HG03460 (cell line): ENCODE measurements around the gene MAGI1.

Source experiments
- ATAC-seq: cut with Tn5 transposase; IDR thresholded peaks from one replicate; pipeline ENCODE4 v1.9.1; 2021; ENCODE audit not compliant: unreplicated experiment

Gene MAGI1

DNA sequence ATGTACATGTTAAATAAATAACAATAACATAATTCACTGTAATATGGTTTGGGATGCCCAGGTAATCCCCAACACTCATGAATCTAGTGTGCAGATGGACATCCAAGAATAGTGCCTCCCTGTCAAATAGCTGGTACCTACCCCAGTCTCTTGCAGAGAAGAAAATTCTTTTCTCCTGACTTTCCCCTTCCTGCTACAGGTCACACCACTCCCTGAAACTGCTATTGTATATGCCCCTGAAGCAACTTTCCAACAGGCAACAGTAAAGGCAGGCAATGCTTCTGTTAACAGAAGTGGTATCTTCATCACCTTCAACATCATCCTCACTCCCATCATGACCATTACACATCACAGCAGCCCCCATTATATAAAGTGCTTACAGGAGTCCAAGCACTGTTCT lies 431.6 kb downstream of the MAGI1 start:
- no peak for ATAC-seq

DNA sequence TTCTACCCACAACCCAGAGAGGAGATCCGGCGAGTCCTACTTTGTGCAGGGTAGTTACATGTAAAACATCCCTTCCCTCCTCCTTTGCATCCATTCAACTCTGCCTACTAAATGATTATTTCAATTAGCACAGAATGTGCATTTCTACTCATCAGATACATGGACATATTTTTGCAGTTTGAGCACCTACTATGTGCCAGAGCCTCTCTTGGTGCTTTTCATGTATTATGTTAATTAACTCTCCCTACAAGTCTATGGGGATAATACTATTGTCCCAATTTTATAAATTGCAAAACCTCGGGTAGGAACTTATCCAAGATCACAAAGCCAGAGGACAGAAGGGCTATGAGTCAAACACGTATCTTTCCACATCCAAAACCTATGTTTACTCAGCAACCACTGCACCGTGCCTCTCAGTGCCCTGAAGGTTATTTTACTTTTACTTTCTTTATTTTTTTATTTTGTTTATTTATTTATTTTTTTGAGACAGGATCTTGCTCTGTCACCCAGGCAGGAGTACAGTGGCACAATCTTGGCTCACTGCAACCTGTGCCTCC lies 432.8 kb downstream of the MAGI1 start:
- ATAC-seq: no peak

DNA sequence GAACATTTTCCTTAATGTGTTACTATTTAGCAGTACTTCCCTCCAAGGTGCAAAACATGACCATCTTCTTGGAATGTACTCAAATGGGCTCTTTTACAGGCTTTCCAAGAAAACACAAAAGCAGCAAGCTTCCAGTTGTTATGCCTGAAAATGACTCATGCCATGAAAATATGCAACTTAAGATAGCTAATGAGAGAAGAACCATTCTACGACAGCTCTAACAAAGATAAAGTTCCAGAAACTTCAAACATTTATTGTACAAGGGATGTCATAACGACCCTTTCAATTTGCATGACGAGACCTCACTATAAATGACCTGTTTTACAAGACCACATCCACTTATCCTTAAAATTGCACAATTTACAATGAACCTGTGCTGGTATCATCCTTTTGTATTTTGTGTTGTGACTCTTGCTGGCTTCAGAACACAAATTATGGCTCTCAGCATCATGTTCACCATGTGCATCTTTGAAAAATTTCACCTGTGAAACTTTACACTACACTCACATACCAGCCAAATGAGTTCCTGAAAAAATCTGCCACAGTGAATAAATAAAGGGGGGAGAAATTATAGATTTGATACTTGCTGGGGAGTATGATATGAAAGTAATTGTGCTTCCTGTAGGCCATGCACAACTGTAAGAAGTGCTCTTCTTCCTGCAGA lies 433.7 kb downstream of the MAGI1 start:
- ATAC-seq: no peak

DNA sequence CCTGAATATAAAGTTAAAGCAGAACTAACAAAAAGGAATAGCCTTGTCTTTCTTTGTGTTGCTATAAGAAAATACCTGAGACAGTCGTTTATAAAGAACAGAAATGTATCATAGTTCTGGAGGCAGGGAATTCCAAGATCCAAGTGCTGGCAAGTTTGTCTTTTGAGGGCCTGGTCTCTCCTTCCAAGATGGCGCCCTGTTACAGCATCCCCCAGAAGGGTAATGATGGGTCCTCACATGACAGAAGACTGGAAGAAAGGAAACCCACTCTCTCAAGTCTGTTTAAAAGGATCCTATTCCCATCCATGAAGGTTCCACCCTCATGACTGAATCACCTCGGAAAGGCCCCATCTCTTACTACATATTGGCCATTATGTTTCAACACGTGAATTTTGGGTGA lies 435.1 kb downstream of the MAGI1 start:
- no peak for ATAC-seq

DNA sequence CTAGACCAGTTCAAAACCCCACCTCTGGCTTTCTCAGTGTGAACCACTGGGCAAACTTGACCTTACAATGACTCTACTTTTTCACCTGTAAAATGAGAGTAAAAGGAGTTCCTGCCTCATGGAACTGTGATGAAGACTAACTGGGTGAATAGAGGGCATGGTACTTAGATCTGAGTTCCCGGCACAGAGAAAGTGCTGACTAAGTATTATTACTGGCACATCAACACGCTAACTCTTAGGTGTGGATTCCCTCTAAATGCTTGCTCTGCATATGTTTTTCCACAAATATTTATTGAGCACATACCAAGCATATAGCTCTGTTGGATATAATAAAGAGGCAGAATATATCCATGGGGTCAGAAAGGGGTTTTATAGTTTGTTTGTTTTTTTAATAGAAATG lies 437.8 kb downstream of the MAGI1 start:
- ATAC-seq: no peak

DNA sequence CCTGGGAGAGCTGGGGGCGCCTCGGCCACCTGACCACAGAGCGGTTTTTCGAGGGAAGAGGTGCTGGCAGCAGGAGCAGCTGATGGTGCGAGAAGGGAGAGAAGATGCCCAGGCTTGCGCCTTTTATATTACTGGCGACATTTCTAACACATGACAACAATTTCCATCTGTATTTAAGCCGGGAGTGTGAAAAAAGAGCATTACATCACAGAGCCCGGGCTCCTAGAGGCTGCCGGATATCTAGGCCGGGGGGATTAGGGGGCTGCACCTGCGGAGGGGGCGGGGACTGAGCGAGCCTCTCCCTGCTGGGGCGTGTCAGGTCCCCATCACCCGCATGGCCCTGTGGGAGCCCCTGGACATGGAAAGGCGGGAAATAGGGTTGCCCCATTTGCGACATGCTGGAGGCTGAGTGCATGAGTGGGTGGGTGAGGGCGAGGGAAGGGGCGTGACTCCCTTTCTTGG lies 440.7 kb downstream of the MAGI1 start:
- no peak for ATAC-seq

DNA sequence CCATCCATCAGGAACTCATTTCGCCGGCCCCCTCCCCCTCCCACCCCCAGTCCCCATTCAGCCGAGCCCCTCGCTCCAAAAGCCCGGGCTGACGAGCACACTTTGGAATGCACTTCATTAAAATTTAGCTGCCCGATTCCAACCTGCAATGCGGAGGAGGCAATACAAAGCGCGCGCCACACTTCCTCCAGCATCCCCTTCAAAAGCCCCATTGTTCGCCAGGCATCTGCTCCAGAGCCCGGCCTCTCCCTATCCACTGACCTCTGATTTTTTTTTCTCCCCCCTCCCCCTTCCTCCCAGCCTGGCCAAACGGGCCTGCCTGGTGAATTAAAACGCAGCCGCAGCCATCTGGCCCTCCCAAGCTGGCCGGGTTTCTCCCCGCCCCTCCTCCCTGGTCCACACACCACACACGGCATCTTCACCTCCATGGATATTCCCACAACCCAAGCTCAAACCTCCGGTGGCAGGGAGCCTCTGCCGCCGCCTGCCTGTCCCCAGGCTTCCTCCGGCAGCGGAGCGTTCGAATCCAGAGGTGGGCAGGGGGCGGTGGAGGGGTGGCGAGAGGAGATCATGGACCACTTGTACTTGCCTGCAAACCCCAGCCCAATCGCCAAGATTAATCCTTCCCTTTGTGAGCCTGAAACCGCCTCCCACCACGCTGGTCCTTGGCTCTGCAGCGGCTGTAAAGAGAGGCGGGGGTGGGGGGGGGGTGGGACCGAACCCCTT lies 441.3 kb downstream of the MAGI1 start:
- ATAC-seq: no peak

DNA sequence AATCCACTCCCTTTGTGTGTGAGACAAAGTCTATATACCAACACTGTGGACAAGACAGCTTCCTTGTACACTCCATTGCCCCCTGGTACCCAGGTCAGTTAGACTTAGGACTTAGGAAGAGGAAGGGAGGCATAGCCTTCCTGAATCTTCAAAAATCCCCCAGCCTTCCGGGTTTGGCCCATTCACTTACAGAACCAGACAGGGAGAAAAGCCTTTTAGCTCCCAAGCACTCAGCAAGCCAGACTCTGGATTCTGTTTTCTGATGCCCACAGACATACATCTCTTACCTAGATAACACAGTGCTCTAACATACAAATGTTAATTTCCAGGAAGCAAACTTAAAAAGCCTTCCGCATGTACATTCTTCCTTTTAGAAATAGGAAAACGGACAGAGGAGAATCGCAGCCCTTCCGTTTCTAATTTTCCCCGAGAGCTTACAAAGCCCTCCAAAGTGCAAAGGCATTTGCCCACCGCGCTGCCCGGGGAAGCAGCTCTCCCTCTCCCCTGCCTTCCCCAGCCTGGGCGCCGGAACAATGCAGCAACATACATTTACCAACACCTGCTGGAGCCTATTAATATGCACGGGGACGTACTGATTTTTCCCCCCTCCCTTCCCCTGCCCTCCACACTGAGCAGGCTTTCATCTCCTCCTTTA lies 442.0 kb downstream of the MAGI1 start:
- no peak for ATAC-seq

DNA sequence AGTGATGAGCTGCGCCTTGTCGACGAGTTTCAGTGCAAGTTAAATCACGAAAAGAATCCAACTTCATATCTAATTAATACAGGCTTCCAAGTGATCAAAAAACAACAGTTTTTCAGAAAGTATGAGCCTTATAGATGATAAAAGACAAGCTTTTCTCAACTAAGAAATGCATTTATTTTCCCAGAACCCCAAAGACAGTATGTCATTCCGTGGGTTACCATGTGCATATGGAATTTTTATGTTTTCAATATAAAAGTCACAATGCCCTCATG lies 442.8 kb downstream of the MAGI1 start:
- ATAC-seq: no peak

DNA sequence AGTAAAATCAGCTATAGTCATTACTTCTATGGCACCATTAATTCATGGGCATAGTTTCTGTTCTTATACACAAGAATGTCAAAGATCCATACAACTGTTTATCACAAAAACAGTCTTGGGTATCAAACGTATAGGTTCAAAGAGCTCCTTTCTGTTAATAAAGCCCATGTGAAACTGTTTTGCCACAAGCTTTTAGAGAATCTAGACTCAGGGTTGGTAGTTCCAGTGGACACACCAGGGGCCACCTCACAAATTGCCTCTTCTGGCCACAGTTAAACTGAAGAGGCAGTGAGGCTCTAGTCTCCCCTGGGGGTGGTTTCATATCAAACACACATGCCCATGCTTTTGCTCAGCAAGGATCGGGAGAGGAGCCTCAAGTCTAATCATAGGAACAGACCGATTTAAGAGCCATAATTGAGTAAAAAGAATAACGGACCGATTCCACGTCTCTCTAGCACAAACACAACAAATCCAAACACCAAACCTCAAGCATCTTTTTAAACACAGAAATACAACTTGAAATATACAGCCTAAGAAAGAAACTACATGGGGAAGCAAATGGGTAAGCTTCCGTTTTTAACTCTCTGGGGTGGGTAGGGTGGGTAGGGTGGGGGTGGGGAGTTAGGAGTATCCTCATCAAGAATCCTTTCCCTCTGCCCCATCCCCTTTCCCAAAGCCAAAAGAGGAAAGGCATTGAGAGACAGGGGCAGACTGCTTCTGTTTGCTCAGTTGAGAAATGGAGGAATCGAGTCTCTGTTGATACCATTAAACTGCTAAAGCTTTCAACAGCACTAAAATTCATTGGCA lies 443.3 kb downstream of the MAGI1 start:
- ATAC-seq: no peak

DNA sequence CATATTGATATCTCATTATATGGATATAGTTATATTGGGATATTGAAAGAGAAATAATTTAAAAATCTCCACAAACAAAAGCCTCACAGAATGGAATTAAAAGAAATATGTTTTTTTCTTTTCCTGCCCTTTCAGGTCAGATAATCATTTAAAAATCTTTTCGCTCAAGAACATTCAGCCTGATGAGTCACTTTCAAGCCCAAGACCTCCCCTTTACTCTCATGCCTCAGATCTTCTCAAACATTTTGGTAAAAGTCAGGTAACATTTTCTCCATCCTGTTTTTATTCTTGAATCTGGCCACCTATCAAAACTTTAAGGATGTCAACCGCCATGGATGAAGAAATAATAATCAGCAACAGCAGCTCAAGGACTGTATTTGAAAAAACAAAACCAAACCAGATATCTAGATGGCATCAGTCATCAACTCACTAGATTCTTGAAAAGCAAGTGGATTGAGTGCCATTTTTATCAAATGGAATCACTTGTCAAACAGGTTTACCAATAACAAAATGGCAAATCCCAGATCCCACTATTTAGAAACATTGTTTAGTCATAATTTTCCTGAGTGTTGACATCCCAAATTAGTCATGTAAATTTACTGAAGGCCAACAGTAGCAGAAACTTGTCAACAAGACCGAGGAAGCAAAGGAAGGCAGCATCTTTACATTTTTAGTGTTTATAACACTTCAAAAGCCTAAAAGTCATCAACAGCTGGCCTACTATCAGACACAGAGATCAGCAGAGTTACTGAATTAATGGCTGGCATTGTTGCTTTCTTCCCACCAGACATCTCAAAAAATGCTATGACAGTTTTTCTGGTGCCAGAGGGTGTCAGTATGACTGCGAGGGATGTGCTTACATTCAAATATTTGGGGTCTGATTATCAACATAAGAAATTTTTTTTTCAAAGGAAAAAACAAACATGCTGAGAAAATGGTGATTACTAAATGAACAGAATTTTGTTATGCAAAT lies 444.7 kb downstream of the MAGI1 start:
- ATAC-seq: no peak

DNA sequence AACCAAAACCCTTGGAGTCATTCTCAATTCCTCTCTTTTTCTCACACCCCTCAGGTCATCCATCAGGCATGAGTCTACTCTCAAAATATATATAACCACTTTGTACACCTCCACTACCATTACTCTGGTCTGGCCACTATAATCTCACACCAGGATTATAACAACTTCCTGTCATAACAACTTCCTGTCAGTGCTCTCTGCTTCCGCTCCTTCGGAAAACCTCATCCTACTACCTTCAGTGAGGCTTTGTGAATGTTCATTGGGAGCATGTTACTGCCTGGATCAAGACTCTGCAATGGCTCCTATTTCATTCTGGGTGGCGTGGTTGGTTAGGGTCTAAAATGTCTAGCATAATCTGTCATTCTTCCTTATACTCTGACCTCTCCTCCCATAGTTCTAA lies 447.4 kb downstream of the MAGI1 start:
- no peak for ATAC-seq

DNA sequence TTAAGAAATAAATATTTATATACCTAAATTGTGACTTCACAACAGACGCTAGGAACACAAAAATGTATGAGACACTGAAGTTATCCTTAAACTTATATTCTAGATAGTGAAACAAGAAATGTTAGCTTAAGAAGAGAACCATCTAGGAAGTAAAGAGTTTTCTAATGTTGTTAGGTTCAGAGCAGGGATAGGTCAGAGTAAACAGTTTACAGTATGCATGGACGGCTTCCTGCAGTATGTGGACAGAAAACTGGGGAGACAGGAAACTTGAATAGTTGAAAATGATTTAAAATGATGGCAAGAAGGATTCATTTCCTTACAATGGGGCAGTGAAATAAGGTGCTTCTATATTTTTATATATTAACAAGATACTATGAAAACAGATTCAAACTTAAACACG lies 449.8 kb downstream of the MAGI1 start:
- ATAC-seq: no peak

DNA sequence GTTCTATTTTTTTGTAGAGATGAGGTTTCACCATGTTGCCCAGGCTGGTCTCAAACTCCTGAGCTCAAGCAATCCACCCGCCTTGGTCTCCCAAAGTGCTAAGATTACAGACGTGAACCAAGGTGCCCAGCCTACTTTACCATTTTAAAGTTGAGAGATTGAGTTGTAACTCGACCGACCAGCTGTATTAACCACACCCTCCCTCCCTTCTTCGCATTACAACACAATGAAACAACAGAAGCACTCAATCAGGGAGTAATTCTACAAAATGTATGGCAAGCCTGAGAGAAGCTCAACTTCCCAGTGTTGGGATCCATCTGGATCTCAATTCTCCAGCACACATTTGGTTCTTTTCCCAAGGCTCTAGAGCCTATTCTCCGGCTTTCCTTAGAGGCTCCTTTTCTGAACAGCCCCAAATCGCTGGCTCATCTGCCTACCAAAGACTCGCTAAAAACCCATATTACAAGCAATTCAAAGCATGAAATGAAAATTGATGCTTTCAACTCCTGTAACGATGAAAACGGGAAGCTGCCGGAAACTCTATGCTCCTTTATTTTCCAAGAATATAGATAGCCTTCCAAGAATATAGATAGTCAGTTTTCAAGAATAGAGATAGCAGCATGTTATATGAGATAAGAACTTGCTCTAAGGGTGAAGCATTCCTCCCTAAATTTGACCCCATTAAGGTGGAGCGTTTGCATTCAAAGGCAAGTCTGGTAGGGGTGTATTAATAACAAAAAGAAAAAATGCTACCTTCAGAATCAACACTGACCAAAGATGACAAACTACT lies 450.9 kb downstream of the MAGI1 start:
- no peak for ATAC-seq

DNA sequence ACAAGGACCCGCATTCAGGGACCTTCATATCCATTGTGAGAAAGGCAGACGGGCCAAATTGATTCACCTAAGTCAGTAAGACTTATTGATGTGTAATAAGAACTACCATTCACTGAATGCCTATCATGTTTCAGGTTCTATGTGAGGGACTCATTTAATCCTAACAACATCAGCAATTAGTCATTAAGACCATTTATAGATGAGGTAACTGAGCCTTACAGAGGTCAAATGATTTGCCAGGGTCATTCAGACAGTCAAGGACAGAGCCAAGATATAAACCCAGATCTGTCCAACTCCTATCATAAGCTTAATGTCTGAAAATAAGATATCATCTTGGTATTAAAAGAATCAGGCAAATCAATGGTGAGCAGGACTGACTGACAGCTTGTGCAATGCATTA lies 453.8 kb downstream of the MAGI1 start:
- ATAC-seq: no peak

DNA sequence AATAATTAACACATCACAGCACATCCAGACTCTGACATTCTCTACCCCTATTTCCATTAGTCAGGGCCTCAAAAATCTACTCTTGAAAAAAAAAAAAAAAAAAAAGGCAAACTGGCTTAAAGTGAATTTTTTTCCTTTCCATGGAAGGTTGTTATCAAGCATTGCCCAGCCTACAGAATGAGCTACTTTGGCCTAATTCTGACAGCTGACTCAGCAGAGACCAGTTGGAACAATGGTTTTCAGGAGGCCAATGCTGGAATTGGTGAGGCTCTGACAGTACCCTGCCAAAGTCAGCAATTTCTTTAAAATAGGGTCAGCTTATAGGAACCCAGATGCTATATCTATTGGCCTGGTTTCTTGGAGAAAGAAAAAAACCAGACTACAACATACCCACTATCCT lies 454.7 kb downstream of the MAGI1 start:
- no peak for ATAC-seq

DNA sequence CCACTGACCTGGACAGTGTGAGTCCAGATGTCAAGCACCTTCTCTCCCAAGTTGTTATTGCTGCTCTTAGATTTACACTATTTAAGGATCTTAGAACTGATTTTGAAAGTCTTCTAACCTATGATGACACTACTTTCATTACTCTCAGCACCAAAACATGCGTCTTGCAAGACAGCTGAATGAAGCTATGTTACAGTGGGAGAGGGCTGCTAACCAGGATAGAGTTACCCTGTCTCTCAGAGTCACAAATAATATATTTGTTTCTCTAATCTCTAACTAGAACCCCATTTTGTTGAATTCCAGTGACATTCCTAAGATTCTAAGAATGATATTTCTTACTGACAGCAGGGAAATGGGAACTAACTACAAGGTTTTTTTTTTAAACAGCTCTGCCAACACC lies 455.5 kb downstream of the MAGI1 start:
- ATAC-seq: no peak

DNA sequence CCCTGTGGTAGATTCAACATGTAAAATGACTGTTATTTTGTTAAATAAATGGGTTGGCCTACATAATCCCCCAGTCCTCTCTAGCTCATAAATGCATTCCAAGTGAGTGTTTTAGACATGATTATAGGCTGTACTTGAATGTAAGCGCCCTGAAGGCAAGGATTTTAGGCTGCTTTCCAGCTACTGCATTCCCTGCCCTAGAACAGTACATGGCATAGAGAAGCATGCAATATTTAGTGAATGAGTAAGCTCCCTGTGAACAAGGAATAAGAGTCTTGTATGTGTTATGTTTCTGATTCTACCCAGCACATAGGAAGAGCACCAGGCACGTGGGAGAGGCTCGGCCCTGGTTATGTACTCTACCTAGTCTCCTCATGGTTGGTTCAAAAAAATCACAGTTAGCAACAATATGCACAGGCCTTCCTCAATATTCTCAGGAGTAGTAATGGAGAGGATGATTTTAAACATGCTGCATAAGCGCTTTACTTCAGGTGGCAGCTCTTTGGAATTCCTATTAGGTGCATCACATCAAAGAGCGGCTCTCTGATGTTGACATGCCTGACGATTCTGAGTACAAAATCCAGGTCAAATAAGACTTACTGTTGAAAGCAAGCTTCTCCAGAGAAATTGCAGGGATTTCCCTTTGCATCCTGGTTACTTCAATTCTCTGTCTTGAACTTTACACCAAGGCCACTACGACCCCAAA lies 456.6 kb downstream of the MAGI1 start:
- no peak for ATAC-seq

DNA sequence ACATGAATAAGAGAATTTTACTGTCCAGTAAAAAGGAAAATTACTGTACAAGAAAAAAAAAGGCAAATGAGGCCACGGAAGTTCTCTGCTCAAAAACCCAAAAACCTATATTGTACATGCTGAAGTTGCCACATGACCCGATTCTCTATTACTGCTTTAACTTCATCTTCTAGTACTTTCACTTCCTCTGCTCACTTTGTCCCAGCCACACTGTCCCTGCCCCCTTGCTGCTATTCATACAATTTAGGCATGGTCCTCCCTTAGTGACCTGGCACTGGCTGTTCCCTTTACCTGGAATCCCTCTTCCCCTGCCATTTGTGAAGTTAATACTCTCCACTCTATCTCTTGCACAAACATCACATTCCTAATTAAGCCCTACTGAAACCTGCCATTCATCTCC lies 457.4 kb downstream of the MAGI1 start:
- ATAC-seq: no peak
